ENCODE results near the gene UMODL1.

DNA sequence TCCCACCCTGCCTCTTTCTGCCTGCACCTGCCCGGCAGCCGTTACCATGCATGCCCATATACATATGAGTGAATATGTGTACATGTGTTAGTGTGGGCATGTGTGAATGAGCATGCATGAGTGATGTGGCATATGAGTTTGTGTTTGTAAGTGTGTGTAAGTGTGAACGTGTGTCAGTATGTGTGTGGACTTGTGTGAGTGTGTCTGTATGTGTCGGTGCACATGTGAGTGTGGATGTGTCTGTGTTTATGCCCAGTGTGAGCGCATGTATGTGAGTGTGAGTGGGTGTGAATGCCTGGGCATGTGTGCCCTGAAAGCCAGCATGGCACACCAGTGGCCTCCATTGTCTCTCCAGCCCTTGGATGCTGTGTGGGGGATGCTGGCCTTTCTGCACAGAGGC, 2.5 kb upstream of the UMODL1 start:
- TF ChIP-seq ARNTL (CRISPR knock-in tag; IDR thresholded peaks at IDR 0.05; ENCODE audit: borderline replicate concordance, low read depth) (no peak), ZFP3 (CRISPR knock-in tag; IDR thresholded peaks at IDR 0.05) (no peak), RARB (CRISPR knock-in tag; IDR thresholded peaks at IDR 0.05) (no peak), TCF4 (CRISPR knock-in tag; IDR thresholded peaks at IDR 0.05; ENCODE audit: borderline replicate concordance) (no peak)
- TF ChIP-seq, protein P1, sequence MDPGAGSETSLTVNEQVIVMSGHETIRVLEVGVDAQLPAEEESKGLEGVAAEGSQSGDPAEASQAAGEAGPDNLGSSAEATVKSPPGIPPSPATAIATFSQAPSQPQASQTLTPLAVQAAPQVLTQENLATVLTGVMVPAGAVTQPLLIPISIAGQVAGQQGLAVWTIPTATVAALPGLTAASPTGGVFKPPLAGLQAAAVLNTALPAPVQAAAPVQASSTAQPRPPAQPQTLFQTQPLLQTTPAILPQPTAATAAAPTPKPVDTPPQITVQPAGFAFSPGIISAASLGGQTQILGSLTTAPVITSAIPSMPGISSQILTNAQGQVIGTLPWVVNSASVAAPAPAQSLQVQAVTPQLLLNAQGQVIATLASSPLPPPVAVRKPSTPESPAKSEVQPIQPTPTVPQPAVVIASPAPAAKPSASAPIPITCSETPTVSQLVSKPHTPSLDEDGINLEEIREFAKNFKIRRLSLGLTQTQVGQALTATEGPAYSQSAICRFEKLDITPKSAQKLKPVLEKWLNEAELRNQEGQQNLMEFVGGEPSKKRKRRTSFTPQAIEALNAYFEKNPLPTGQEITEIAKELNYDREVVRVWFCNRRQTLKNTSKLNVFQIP (CRISPR knock-in tag; IDR thresholded peaks at IDR 0.05; ENCODE audit: borderline replicate concordance, low read depth), result no peak
- TF ChIP-seq, protein P2, sequence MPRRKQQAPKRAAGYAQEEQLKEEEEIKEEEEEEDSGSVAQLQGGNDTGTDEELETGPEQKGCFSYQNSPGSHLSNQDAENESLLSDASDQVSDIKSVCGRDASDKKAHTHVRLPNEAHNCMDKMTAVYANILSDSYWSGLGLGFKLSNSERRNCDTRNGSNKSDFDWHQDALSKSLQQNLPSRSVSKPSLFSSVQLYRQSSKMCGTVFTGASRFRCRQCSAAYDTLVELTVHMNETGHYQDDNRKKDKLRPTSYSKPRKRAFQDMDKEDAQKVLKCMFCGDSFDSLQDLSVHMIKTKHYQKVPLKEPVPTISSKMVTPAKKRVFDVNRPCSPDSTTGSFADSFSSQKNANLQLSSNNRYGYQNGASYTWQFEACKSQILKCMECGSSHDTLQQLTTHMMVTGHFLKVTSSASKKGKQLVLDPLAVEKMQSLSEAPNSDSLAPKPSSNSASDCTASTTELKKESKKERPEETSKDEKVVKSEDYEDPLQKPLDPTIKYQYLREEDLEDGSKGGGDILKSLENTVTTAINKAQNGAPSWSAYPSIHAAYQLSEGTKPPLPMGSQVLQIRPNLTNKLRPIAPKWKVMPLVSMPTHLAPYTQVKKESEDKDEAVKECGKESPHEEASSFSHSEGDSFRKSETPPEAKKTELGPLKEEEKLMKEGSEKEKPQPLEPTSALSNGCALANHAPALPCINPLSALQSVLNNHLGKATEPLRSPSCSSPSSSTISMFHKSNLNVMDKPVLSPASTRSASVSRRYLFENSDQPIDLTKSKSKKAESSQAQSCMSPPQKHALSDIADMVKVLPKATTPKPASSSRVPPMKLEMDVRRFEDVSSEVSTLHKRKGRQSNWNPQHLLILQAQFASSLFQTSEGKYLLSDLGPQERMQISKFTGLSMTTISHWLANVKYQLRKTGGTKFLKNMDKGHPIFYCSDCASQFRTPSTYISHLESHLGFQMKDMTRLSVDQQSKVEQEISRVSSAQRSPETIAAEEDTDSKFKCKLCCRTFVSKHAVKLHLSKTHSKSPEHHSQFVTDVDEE (CRISPR knock-in tag; IDR thresholded peaks at IDR 0.05), result no peak
- TF ChIP-seq, protein P3, sequence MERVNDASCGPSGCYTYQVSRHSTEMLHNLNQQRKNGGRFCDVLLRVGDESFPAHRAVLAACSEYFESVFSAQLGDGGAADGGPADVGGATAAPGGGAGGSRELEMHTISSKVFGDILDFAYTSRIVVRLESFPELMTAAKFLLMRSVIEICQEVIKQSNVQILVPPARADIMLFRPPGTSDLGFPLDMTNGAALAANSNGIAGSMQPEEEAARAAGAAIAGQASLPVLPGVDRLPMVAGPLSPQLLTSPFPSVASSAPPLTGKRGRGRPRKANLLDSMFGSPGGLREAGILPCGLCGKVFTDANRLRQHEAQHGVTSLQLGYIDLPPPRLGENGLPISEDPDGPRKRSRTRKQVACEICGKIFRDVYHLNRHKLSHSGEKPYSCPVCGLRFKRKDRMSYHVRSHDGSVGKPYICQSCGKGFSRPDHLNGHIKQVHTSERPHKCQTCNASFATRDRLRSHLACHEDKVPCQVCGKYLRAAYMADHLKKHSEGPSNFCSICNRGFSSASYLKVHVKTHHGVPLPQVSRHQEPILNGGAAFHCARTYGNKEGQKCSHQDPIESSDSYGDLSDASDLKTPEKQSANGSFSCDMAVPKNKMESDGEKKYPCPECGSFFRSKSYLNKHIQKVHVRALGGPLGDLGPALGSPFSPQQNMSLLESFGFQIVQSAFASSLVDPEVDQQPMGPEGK (CRISPR knock-in tag; IDR thresholded peaks at IDR 0.05; ENCODE audit: borderline replicate concordance), result no peak
